GM12878 (cell line): Measurements from ENCODE around the gene SELENOT.

Experiments used
- CTCF ChIP-seq, 3 experiments: IDR thresholded peaks in 2 of 3; conservative IDR thresholded peaks in 1 of 3; 2 replicates each; pipeline ENCODE4 v1.5.1; 2011; ENCODE audit warnings: low read depth in 3 of 3, low read length in 3 of 3, mild to moderate bottlenecking in 3 of 3, control low read depth in 2 of 3, moderate library complexity in 2 of 3, inconsistent platforms in 1 of 3, mixed read lengths in 1 of 3; ENCODE audit not compliant: control insufficient read depth in 2 of 3, insufficient read depth in 1 of 3; ENCODE audit errors: extremely low read depth in 1 of 3
- MYC ChIP-seq: IDR thresholded peaks from 2 replicates; pipeline ENCODE4 v1.6.1; 2011; ENCODE audit warnings: mild to moderate bottlenecking, low read length, moderate library complexity, inconsistent platforms; ENCODE audit not compliant: insufficient read depth, insufficient replicate concordance, insufficient read length, severe bottlenecking
- NFXL1 ChIP-seq: fragments of 450-650 bp; IDR thresholded peaks from 2 replicates; pipeline ENCODE4 v1.6.1; 2017; ENCODE audit warnings: antibody characterized with exemption, mild to moderate bottlenecking, borderline replicate concordance
- PAX8 ChIP-seq: fragments of 450-650 bp; IDR thresholded peaks from 2 replicates; pipeline ENCODE4 v1.6.1; 2017; ENCODE audit warnings: mild to moderate bottlenecking, moderate library complexity
- POLR2A ChIP-seq: IDR thresholded peaks from 2 replicates; pipeline ENCODE4 v1.6.1; 2011; ENCODE audit warnings: low read depth, mild to moderate bottlenecking, low read length
- SIN3A ChIP-seq: IDR thresholded peaks from 2 replicates; pipeline ENCODE4 v1.6.1; 2012; ENCODE audit warnings: low read depth, low read length, improper control_type of control experiment
- TAF1 ChIP-seq: IDR thresholded peaks from 2 replicates; pipeline ENCODE4 v1.6.1; 2011; ENCODE audit warnings: mild to moderate bottlenecking, low read depth, low read length, borderline replicate concordance
- ZNF274 ChIP-seq: IDR thresholded peaks from one replicate; pipeline ENCODE4 v1.8.0; 2011; ENCODE audit not compliant: insufficient read length, insufficient read depth
- ZZZ3 ChIP-seq: IDR thresholded peaks from 2 replicates; pipeline ENCODE4 v1.6.1; 2011; ENCODE audit warnings: low read depth; ENCODE audit not compliant: control insufficient read depth, insufficient read length

- TF ChIP-seq CTCF (IDR thresholded peaks at IDR 0.05 in 2 of 3, conservative IDR thresholded peaks at IDR 0.05 in 1 of 3; ENCODE audit: control insufficient read depth in 2 of 3, extremely low read depth in 1 of 3, insufficient read depth in 1 of 3, low read depth in 3 of 3, low read length in 3 of 3) (no peak), ZNF274 (no peak), SIN3A (no peak), MYC (no peak), POLR2A (no peak), TAF1 (no peak), NFXL1 (no peak), PAX8 (no peak), ZZZ3 (no peak)
Observed at GRCh38 chr3:150666167-150666566, 63.0 kb downstream of the SELENOT start.
